Measurements from ENCODE around the gene SND1. TPM values are rescaled to one million over a fixed set of nuclear protein-coding genes. Genes with fewer than 3 reads are reported as not detected.
"Not testable (repeated sequence)": the region's sequence is repeated elsewhere in the genome, so short reads cannot be mapped to it uniquely, and the experiment has no call there.

The SND1 gene
- total RNA-seq, 1 experiment from 2014 or later: 218 TPM

- H3K14ac ChIP-seq (ENCODE audit: insufficient read depth, low read length); H3K27ac Mint-ChIP-seq; H2AK5ac ChIP-seq (ENCODE audit: insufficient read length, low read length); H4K20me1 ChIP-seq (ENCODE audit: control insufficient read depth, insufficient read depth, insufficient read length); H3K36me3 Mint-ChIP-seq (ENCODE audit: insufficient read depth in 1 of 3, low read depth in 3 of 3); H4K91ac ChIP-seq (ENCODE audit: insufficient read length, low read depth, low read length); H4K8ac ChIP-seq (replicated peaks; ENCODE audit: insufficient read length, low read depth, low read length); H3K4me2 ChIP-seq (ENCODE audit: insufficient read depth, insufficient read length, low read length); H3K4me1 ChIP-seq (ENCODE audit: insufficient read depth, low read length); H3K9me3 ChIP-seq (ENCODE audit: control insufficient read depth, low read depth, low read length); H3K18ac ChIP-seq (ENCODE audit: insufficient read length, low read depth, low read length); H3K4ac ChIP-seq (ENCODE audit: low read depth, low read length); H3K9ac ChIP-seq (ENCODE audit: extremely low read depth, insufficient read length, low read length); H3K79me2 ChIP-seq (ENCODE audit: insufficient read depth, low read length); H2BK12ac ChIP-seq (ENCODE audit: insufficient read length, low read depth, low read length); H2BK5ac ChIP-seq (ENCODE audit: insufficient read length, low read length); H3K9me3 Mint-ChIP-seq; H3K4me3 Mint-ChIP-seq; H2AFZ ChIP-seq (ENCODE audit: low read length); H3K4me1 Mint-ChIP-seq; H3K56ac ChIP-seq (ENCODE audit: insufficient read length, low read depth, low read length); H2BK120ac ChIP-seq (ENCODE audit: low read depth, low read length, poor library complexity, severe bottlenecking); H3K79me1 ChIP-seq (ENCODE audit: insufficient read depth, low read depth, low read length, poor library complexity, severe bottlenecking); H2BK15ac ChIP-seq (ENCODE audit: low read depth, low read length); H3T11ph ChIP-seq (ENCODE audit: low read length); DNase-seq; H4K5ac ChIP-seq (ENCODE audit: insufficient read length, low read depth, low read length); H2BK20ac ChIP-seq (ENCODE audit: low read depth, low read length, poor library complexity, severe bottlenecking); H3K27ac ChIP-seq (ENCODE audit: insufficient read length, low read depth, low read length); H3K23ac ChIP-seq (ENCODE audit: insufficient read length, low read depth, low read length); H3K27me3 ChIP-seq (ENCODE audit: insufficient read depth, low read length); H3K23me2 ChIP-seq (ENCODE audit: insufficient read length, low read depth, low read length, poor library complexity, severe bottlenecking): not testable (repeated sequence)
- peak; percentile 34; the same call in 1 of the 3 replicates for TF ChIP-seq CTCF (conservative IDR thresholded peaks at IDR 0.05)
- peaks cover 80% of the 10 kb centered on the region for H3K27me3 Mint-ChIP-seq (ENCODE audit: low read depth)
- WGBS (ENCODE audit: extremely low coverage, insufficient read length, low lambda C conversion rate): no CpG with 5 or more reads among the region's 12 CpGs
These were observed 457.5 kb downstream of the SND1 start for GRCh38 chr7:128109424-128109969.

Measured in H9 (cell line).